HG03571 (cell line): Measurements from ENCODE around the gene LRRK1.

Source experiments
- ATAC-seq: cut with Tn5 transposase; IDR thresholded peaks from one replicate; pipeline ENCODE4 v1.9.1; 2021; ENCODE audit not compliant: unreplicated experiment

The LRRK1 gene

DNA sequence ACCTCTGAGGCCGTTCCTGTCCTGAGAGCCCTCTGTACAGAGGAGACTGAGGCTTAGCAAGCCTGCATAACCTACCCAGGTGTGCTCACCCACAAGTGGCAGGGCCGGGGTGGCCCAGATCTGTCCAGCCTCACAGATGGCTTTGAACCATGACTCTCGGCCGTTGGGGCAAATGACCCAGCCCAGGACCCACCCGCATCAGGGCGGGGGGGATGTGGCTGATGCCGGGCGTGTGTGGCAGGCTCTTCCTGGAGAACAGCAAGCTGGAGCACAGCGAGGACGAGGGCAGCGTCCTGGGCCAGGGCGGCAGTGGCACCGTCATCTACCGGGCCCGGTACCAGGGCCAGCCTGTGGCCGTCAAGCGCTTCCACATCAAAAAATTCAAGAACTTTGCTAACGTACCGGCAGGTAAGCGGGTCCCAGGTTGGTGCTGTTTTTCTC is 133.5 kb downstream of the LRRK1 start:
- ATAC-seq: no peak

- no peak for ATAC-seq
Measured at GRCh38 chr15:101053261-101053660, 134.1 kb downstream of the LRRK1 start.

- no peak for ATAC-seq
Measured at GRCh38 chr15:101054116-101054515, 135.0 kb downstream of the LRRK1 start.

DNA sequence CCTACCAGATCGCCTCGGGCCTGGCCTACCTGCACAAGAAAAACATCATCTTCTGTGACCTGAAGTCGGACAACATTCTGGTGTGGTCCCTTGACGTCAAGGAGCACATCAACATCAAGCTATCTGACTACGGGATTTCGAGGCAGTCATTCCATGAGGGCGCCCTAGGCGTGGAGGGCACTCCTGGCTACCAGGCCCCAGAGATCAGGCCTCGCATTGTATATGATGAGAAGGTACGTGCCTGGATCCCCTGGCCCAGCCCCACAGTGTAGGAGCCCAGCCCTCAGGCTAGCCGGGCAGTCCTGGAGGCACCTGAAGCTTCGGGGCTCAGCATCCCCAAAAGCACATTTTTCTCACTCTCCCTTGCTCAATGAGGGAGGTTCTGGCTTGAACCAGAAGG is 135.8 kb downstream of the LRRK1 start:
- ATAC-seq: no peak

GRCh38 chr15:101055411-101055810 is 136.3 kb downstream of the LRRK1 start:
- ATAC-seq: no peak

GRCh38 chr15:101056366-101057334 is 137.5 kb downstream of the LRRK1 start:
- no peak for ATAC-seq

DNA sequence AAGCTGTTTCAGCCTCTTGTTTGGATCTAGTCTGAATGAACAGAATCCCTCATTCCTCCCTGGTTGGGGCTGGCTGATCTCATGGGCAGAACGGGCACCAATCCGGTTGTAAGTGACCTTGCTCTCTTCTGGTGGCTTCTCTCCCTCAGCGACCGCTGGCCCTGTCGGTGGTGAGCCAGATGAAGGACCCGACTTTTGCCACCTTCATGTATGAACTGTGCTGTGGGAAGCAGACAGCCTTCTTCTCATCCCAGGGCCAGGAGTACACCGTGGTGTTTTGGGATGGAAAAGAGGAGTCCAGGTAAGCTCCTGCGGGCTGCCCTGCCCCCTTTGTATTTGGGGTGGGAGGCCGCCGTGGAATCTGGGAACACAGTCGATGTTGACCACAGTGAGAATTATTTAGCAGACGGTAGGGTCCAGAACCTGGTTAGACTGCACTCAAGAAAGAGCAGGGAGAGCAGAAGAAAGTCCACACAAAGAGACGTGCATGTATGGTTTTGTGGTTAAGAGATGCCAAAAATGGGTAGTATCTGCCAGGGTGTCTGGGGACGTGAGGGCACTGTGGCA is 138.8 kb downstream of the LRRK1 start:
- ATAC-seq: no peak

DNA sequence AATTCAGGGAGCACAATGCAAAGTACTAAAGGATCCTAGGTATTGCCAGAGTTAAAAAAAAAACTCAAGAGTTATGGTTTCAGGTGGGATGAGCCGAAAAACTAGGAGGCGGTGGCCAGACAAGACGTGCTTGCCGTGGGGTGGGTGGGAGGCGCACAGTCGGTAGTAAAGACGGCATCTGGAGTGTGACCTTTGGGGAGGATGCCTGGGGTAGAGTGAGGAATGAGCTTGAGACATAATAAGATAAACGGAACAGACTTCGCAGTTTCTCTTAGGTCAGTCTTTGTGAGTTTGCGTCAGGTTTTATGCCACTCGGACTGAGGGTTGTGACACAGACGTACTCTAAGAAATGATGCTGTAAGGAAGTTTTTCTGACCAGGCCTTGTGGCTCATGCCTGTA is 139.6 kb downstream of the LRRK1 start:
- no peak for ATAC-seq

DNA sequence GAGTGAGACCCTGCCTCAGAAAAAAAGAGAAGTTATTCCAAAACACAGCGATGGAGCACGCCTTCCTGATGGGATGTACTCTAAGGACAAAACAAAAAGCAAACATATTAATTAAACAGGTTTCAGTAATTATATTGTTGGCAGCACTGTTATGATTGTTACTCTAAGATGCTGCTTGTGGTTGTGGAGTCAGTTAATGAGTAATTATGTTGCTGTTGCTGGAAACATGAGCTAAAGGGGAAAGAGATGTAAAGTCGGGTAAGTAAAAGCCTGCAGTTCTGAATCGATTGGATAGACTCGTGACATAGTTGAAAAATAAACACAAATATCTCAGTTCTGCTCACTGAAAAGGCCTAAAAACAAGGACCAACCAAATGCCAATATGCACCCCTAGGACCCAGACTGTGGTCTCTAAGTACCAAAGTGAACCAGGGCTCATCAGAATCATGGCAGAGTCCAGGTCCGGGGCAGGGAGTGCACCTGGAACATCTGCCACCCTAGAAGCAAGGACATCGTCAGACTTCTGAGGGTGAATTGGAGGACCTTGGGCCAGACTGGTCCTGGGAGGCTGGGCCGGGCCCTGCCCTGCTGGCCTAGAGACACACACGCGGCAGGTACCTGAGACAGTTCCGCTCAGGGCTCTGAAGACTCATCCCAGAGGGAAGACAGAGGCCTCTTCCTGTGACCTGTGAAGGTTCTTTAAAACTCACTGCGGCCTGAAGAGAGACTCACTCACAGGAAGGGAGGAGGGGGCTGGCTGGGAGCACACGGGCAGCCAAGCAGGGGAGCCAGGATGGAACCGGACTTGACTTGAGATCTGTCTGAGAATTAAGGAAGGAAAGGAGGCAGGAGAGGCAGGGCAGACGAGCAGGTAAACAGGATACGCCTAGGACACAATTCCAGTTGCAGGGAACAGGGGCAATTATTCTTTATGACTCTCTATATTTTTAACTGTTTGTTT is 140.5 kb downstream of the LRRK1 start:
- no peak for ATAC-seq

GRCh38 chr15:101060576-101061551 is 141.7 kb downstream of the LRRK1 start:
- no peak for ATAC-seq

DNA sequence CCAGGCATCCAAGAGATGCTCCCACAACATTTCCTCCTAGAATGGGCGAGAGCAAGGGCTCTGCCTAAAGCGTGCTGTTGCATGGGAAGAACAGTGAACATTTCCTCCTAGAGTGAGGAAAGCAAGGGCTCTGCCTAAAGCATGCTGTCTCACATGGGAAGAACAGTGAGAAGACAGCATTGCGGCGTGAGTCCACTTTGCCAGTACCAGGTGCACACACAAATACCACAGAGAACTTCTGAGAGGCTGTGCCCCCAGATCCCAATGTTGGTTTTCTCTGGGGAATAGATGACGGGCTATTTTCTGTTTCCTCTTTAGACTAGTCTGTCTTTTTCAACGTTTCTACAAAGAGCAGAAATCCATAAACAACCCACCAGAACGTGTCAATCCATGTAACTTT is 142.9 kb downstream of the LRRK1 start:
- ATAC-seq: no peak

GRCh38 chr15:101062471-101063171 is 143.5 kb downstream of the LRRK1 start:
- ATAC-seq: peak; percentile 68

- no peak for ATAC-seq
Measured at GRCh38 chr15:101063212-101063611, 144.1 kb downstream of the LRRK1 start.

DNA sequence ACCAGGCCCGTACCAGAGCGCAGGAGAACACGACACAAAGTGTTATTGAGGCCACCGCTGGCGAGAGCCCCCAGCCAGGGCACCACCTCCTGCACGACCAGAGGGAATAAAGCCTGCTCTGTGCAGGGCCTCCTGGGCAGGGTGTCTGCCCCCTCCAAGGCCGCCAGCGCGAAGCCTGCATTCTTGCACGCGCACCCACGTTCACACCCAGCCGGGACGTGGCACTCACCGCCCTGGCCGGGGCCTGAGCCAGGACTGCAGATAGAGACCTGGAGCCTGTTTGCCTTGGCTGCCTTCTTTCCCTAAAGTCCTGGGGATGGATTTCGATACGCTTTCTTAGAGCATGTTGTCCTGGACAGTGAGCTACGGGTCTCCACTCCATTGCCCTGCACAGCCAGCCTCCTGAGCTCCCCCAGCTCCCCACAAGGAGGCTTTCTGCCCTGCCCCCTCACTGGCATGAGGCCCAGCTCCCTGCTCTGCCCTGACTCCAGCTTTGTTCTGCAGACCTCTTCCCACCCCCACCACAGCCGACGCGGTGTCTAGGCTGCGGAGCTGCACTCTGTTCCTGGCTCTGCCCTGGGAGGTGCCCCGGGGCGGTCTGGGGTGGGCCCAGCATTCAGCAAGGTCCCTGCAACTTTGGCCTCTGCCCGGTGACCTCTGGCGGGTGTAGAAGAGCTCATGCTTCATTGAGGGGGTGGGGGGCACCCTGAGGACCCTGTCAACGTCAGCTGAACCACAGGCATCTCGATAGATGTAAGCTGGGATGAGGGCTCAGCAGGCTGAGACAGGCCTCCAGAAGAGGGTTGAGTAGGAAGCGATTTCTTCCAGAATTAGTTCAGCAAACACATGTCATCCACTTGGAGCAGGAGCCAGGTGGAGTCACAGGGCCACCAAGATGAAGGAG is 145.0 kb downstream of the LRRK1 start:
- no peak for ATAC-seq

GRCh38 chr15:101064795-101065569 is 145.8 kb downstream of the LRRK1 start:
- ATAC-seq: no peak

DNA sequence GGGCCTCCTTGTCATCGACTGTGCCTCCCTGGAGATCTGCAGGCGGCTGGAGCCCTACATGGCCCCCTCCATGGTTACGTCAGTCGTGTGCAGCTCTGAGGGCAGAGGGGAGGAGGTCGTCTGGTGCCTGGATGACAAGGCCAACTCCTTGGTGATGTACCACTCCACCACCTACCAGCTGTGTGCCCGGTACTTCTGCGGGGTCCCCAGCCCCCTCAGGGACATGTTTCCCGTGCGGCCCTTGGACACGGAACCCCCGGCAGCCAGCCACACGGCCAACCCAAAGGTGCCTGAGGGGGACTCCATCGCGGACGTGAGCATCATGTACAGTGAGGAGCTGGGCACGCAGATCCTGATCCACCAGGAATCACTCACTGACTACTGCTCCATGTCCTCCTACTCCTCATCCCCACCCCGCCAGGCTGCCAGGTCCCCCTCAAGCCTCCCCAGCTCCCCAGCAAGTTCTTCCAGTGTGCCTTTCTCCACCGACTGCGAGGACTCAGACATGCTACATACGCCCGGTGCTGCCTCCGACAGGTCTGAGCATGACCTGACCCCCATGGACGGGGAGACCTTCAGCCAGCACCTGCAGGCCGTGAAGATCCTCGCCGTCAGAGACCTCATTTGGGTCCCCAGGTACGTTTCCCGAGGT is 146.5 kb downstream of the LRRK1 start:
- no peak for ATAC-seq
